GM12878 (cell line): Measurements from ENCODE around the gene TMC4.

Experiments
- BHLHE40 ChIP-seq, 2 experiments: fragments of 450-650 bp in 1 of 2; IDR thresholded peaks; 2 replicates each; pipeline ENCODE4 v1.6.1; 2011 to 2017; ENCODE audit warnings: low read depth in 2 of 2, borderline replicate concordance in 1 of 2, improper control_type of control experiment in 1 of 2, low read length in 1 of 2, mild to moderate bottlenecking in 1 of 2
- CBX3 ChIP-seq: fragments of 200-600 bp; sonication (generic); IDR thresholded peaks from 2 replicates; pipeline ENCODE4 v1.6.1; 2016; ENCODE audit warnings: low read depth, borderline replicate concordance
- FOXK2 ChIP-seq: fragments of 450-650 bp; IDR thresholded peaks from 2 replicates; pipeline ENCODE4 v1.6.1; 2017; ENCODE audit warnings: mild to moderate bottlenecking, moderate library complexity
- FOXM1 ChIP-seq: IDR thresholded peaks from 2 replicates; pipeline ENCODE4 v1.6.1; 2012; ENCODE audit warnings: low read depth, mild to moderate bottlenecking, inconsistent platforms, low read length, moderate library complexity
- JUNB ChIP-seq: IDR thresholded peaks from 2 replicates; pipeline ENCODE4 v1.6.1; 2016; ENCODE audit warnings: antibody characterized with exemption, mild to moderate bottlenecking
- POLR2AphosphoS5 ChIP-seq: IDR thresholded peaks from 2 replicates; pipeline ENCODE4 v1.6.1; 2011; ENCODE audit warnings: mild to moderate bottlenecking, low read length, inconsistent platforms
- SUZ12 ChIP-seq: fragments of 200-600 bp; sonication (generic); IDR thresholded peaks from one replicate; pipeline ENCODE4 v1.6.1; 2018; ENCODE audit warnings: antibody characterized with exemption, mild to moderate bottlenecking; ENCODE audit not compliant: unreplicated experiment
- ZNF274 ChIP-seq: IDR thresholded peaks from one replicate; pipeline ENCODE4 v1.8.0; 2011; ENCODE audit not compliant: insufficient read length, insufficient read depth
- ZSCAN29 ChIP-seq: fragments of 450-650 bp; IDR thresholded peaks from 2 replicates; pipeline ENCODE4 v1.6.1; 2017; ENCODE audit warnings: mild to moderate bottlenecking, moderate library complexity
- TF ChIP-seq, protein P1 (sequence below): fragments of 450-650 bp; IDR thresholded peaks from 2 replicates; pipeline ENCODE4 v1.6.1; 2016; ENCODE audit warnings: mild to moderate bottlenecking, moderate library complexity, borderline replicate concordance
- TF ChIP-seq, protein P2 (sequence below): fragments of 150-350 bp; IDR thresholded peaks from 2 replicates; pipeline ENCODE4 v1.6.1; 2016; ENCODE audit warnings: low read depth, low read length
- TF ChIP-seq, protein P3 (sequence below), 3 experiments: IDR thresholded peaks in 2 of 3; conservative IDR thresholded peaks in 1 of 3; 2 replicates each; pipeline ENCODE4 v1.5.1; 2011; ENCODE audit warnings: low read depth in 3 of 3, low read length in 3 of 3, mild to moderate bottlenecking in 3 of 3, control low read depth in 2 of 3, moderate library complexity in 2 of 3, inconsistent platforms in 1 of 3, mixed read lengths in 1 of 3; ENCODE audit not compliant: control insufficient read depth in 2 of 3, insufficient read depth in 1 of 3; ENCODE audit errors: extremely low read depth in 1 of 3
- TF ChIP-seq, protein P4 (sequence below): IDR thresholded peaks from 2 replicates; pipeline ENCODE4 v1.6.1; 2011; ENCODE audit warnings: mild to moderate bottlenecking, low read depth, low read length, moderate library complexity; ENCODE audit not compliant: insufficient replicate concordance

DNA sequence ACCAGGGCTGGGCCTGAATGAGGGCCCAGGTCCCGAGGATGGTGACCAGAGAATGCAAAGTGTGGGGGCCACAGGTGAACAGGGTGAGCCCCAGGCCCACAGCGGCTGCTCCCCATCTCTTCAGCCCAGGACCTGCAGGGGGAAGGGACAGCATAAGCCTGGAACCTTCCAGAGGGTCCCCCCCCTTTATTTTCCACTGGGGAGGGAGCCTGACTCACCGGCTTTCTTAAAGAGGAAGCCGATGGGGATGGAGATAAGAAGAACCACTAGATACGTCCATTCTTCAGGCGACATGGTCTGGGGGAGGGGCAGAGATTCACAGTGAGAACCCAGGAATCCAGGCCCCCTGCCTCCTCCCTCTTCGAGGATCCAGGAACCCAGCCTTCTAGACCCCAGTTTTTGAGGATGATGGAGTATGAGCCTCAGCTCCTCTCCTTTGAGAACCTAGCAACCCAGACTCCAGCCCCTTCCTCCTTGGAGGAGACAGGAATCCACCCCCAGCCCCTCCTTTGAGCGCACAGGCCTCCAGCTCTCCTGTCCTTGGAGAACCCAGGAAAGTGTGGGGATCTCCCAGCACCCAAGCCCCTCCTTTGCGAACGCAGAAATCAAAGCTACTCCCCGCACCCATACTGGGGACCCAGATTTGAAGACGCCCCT, 15.4 kb upstream of the TMC4 start:
- TF ChIP-seq JUNB (no peak), SUZ12 (no peak), CBX3 (no peak), BHLHE40 (IDR thresholded peaks at IDR 0.05; ENCODE audit: borderline replicate concordance in 1 of 2, low read depth in 2 of 2, low read length in 1 of 2) (no peak), POLR2AphosphoS5 (no peak), ZNF274 (no peak), FOXK2 (no peak), ZSCAN29 (no peak), FOXM1 (no peak)
- TF ChIP-seq, protein P1, sequence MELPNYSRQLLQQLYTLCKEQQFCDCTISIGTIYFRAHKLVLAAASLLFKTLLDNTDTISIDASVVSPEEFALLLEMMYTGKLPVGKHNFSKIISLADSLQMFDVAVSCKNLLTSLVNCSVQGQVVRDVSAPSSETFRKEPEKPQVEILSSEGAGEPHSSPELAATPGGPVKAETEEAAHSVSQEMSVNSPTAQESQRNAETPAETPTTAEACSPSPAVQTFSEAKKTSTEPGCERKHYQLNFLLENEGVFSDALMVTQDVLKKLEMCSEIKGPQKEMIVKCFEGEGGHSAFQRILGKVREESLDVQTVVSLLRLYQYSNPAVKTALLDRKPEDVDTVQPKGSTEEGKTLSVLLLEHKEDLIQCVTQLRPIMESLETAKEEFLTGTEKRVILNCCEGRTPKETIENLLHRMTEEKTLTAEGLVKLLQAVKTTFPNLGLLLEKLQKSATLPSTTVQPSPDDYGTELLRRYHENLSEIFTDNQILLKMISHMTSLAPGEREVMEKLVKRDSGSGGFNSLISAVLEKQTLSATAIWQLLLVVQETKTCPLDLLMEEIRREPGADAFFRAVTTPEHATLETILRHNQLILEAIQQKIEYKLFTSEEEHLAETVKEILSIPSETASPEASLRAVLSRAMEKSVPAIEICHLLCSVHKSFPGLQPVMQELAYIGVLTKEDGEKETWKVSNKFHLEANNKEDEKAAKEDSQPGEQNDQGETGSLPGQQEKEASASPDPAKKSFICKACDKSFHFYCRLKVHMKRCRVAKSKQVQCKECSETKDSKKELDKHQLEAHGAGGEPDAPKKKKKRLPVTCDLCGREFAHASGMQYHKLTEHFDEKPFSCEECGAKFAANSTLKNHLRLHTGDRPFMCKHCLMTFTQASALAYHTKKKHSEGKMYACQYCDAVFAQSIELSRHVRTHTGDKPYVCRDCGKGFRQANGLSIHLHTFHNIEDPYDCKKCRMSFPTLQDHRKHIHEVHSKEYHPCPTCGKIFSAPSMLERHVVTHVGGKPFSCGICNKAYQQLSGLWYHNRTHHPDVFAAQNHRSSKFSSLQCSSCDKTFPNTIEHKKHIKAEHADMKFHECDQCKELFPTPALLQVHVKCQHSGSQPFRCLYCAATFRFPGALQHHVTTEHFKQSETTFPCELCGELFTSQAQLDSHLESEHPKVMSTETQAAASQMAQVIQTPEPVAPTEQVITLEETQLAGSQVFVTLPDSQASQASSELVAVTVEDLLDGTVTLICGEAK, result no peak
- TF ChIP-seq, protein P2, sequence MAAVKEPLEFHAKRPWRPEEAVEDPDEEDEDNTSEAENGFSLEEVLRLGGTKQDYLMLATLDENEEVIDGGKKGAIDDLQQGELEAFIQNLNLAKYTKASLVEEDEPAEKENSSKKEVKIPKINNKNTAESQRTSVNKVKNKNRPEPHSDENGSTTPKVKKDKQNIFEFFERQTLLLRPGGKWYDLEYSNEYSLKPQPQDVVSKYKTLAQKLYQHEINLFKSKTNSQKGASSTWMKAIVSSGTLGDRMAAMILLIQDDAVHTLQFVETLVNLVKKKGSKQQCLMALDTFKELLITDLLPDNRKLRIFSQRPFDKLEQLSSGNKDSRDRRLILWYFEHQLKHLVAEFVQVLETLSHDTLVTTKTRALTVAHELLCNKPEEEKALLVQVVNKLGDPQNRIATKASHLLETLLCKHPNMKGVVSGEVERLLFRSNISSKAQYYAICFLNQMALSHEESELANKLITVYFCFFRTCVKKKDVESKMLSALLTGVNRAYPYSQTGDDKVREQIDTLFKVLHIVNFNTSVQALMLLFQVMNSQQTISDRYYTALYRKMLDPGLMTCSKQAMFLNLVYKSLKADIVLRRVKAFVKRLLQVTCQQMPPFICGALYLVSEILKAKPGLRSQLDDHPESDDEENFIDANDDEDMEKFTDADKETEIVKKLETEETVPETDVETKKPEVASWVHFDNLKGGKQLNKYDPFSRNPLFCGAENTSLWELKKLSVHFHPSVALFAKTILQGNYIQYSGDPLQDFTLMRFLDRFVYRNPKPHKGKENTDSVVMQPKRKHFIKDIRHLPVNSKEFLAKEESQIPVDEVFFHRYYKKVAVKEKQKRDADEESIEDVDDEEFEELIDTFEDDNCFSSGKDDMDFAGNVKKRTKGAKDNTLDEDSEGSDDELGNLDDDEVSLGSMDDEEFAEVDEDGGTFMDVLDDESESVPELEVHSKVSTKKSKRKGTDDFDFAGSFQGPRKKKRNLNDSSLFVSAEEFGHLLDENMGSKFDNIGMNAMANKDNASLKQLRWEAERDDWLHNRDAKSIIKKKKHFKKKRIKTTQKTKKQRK, result no peak
- TF ChIP-seq, protein P3, sequence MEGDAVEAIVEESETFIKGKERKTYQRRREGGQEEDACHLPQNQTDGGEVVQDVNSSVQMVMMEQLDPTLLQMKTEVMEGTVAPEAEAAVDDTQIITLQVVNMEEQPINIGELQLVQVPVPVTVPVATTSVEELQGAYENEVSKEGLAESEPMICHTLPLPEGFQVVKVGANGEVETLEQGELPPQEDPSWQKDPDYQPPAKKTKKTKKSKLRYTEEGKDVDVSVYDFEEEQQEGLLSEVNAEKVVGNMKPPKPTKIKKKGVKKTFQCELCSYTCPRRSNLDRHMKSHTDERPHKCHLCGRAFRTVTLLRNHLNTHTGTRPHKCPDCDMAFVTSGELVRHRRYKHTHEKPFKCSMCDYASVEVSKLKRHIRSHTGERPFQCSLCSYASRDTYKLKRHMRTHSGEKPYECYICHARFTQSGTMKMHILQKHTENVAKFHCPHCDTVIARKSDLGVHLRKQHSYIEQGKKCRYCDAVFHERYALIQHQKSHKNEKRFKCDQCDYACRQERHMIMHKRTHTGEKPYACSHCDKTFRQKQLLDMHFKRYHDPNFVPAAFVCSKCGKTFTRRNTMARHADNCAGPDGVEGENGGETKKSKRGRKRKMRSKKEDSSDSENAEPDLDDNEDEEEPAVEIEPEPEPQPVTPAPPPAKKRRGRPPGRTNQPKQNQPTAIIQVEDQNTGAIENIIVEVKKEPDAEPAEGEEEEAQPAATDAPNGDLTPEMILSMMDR (IDR thresholded peaks at IDR 0.05 in 2 of 3, conservative IDR thresholded peaks at IDR 0.05 in 1 of 3; ENCODE audit: control insufficient read depth in 2 of 3, extremely low read depth in 1 of 3, insufficient read depth in 1 of 3, low read depth in 3 of 3, low read length in 3 of 3), result no peak
- TF ChIP-seq, protein P4, sequence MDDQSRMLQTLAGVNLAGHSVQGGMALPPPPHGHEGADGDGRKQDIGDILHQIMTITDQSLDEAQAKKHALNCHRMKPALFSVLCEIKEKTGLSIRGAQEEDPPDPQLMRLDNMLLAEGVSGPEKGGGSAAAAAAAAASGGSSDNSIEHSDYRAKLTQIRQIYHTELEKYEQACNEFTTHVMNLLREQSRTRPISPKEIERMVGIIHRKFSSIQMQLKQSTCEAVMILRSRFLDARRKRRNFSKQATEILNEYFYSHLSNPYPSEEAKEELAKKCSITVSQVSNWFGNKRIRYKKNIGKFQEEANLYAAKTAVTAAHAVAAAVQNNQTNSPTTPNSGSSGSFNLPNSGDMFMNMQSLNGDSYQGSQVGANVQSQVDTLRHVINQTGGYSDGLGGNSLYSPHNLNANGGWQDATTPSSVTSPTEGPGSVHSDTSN, result no peak
